Panc1 (cell line): ENCODE measurements around the gene FAM240A. TPM values are rescaled to one million over a fixed set of nuclear protein-coding genes. Genes with fewer than 3 reads are reported as not detected.

ENCODE experiments used
- ATAC-seq: fragments of 200-7000 bp; cut with Tn5 transposase; 2 replicates; pipeline ENCODE4 v1.9.1; 2020; ENCODE audit warnings: mild to moderate bottlenecking, moderate library complexity
- BruUV-seq: library from RNA; stranded (reverse); fragments of 400-500 nt; replicated peaks from 2 replicates; lab custom pipeline; 2021; lab: Mats Ljungman, UMichigan
- CTCF ChIA-PET: fragments of 300-600 bp; sonication (Branson Sonifier 250); formaldehyde crosslinking; loops from one replicate; lab custom pipeline; 2022; ENCODE audit warnings: antibody characterized with exemption; lab: Charles Lee
- POLR2A ChIA-PET: fragments of 300-600 bp; sonication (Branson Sonifier 250); formaldehyde crosslinking; loops from one replicate; lab custom pipeline; 2022; ENCODE audit warnings: antibody characterized with exemption; lab: Charles Lee
- DNase-seq: peaks from one replicate; pipeline ENCODE4 v3.0.0-alpha.2; 2010; ENCODE audit warnings: low read depth, low spot score
- H3K27ac ChIP-seq: 2 replicates; pipeline ENCODE4 v1.5.1; 2011; ENCODE audit warnings: mild to moderate bottlenecking, low read length, inconsistent platforms
- H3K27me3 ChIP-seq: fragments of 200-500 bp; sonication (Bioruptor generic); 2 replicates; pipeline ENCODE4 v1.6.0; 2014; ENCODE audit warnings: low read length, inconsistent platforms; ENCODE audit not compliant: control insufficient read depth, insufficient read depth
- H3K36me3 ChIP-seq: fragments of 200-500 bp; sonication (Bioruptor generic); 2 replicates; pipeline ENCODE4 v1.5.1; 2014; ENCODE audit warnings: inconsistent platforms, mild to moderate bottlenecking, low read length, moderate library complexity; ENCODE audit not compliant: control insufficient read depth, insufficient read depth
- H3K4me1 ChIP-seq: 2 replicates; pipeline ENCODE4 v1.5.1; 2011; ENCODE audit warnings: inconsistent platforms, mild to moderate bottlenecking, low read length, moderate library complexity; ENCODE audit not compliant: control insufficient read depth, insufficient read depth
- H3K4me3 ChIP-seq, 2 experiments: 2 replicates each; pipeline ENCODE4 v1.5.1; 2011 to 2012; ENCODE audit warnings: low read depth in 2 of 2, low read length in 2 of 2, mild to moderate bottlenecking in 2 of 2, inconsistent platforms in 1 of 2, moderate library complexity in 1 of 2
- H3K9me3 ChIP-seq: fragments of 200-500 bp; sonication (Bioruptor generic); 2 replicates; pipeline ENCODE4 v1.5.1; 2014; ENCODE audit warnings: low read depth, mild to moderate bottlenecking, inconsistent platforms, low read length, moderate library complexity; ENCODE audit not compliant: control insufficient read depth, insufficient read depth
- CTCF ChIP-seq: fragments of 450-650 bp; IDR thresholded peaks from 2 replicates; pipeline ENCODE4 v1.5.1; 2017; ENCODE audit warnings: mild to moderate bottlenecking
- POLR2AphosphoS5 ChIP-seq: IDR thresholded peaks from 2 replicates; pipeline ENCODE4 v1.6.1; 2012; ENCODE audit warnings: mild to moderate bottlenecking, low read depth, low read length, moderate library complexity
- REST ChIP-seq, 2 experiments: IDR thresholded peaks; 2 replicates each; pipeline ENCODE4 v1.6.1; 2011 to 2012; ENCODE audit warnings: low read depth in 2 of 2, control low read depth in 1 of 2, low read length in 1 of 2, mild to moderate bottlenecking in 1 of 2, moderate library complexity in 1 of 2; ENCODE audit not compliant: insufficient read depth in 1 of 2
- SIN3A ChIP-seq: IDR thresholded peaks from 2 replicates; pipeline ENCODE4 v1.6.1; 2012; ENCODE audit warnings: low read depth, mild to moderate bottlenecking, low read length, moderate library complexity, borderline replicate concordance; ENCODE audit not compliant: insufficient read depth
- TCF7L2 ChIP-seq: IDR thresholded peaks from 2 replicates; pipeline ENCODE4 v1.6.1; 2011; ENCODE audit warnings: mild to moderate bottlenecking, low read depth, low read length, inconsistent platforms
- in situ Hi-C: cut with HindIII; loops from 2 replicates; pipeline ENCODE4 v1.10.0; 2016; ENCODE audit warnings: low sequenced_read_pairs, low pct_unique_long_range_greater_than_20kb
- intact Hi-C: fragments of 100-400 bp; cut with micrococcal nuclease; formaldehyde crosslinking; loops from one replicate; pipeline ENCODE4 v1.10.0; 2022; ENCODE audit not compliant: unreplicated experiment
- total RNA-seq: library from RNA; stranded (reverse); gene quantifications from one replicate; pipeline ENCODE4 v1.2.1, GENCODE V29; 2021; ENCODE audit not compliant: unreplicated experiment

FAM240A gene
- total RNA-seq, 1 experiment from 2014 or later: not detected

DNA sequence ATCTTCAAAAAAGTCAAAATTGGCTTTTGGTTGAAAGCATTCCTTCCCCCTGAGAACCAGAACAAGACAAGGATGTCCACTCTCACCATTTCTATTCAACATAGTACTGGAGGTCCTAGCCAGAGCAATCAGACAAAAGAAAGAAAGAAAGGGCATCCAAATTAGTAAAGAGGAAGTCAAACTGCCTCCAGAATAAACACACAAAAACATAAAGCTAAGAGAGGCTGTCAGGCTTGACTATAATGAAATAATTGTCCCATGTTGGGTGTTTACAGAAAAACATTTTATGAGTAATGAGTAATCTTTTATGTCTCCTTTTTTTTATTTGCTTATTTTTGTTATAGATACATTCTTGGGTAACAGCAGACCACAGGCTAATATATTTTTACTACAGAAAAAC lies 18.3 kb upstream of the FAM240A start:
- CTCF ChIA-PET: no interaction called here
- Histone ChIP-seq H3K4me3 (no peak overlapping the region), H3K27ac (no peak overlapping the region), H3K4me1 (no peaks in the 10 kb centered on the region), H3K9me3 (no peaks in the 10 kb centered on the region), H3K36me3 (no peaks in the 10 kb centered on the region), H3K27me3 (no peaks in the 10 kb centered on the region)
- intact Hi-C loops: no loop called here
- TF ChIP-seq REST (IDR thresholded peaks at IDR 0.05; ENCODE audit: insufficient read depth in 1 of 2, low read depth in 2 of 2, low read length in 1 of 2) (no peak), POLR2AphosphoS5 (no peak), CTCF (no peak), SIN3A (no peak), TCF7L2 (no peak)
- ATAC-seq (no peak), DNase-seq (no peak)
- no TSS peak for BruUV-seq
- POLR2A ChIA-PET: no interaction called here
- in situ Hi-C loops: no loop called here

- DNase-seq (no peak), ATAC-seq (no peak)
- Histone ChIP-seq H3K36me3 (no peaks in the 10 kb centered on the region), H3K4me3 (no peak overlapping the region), H3K27me3 (no peaks in the 10 kb centered on the region), H3K4me1 (no peaks in the 10 kb centered on the region), H3K27ac (no peak overlapping the region), H3K9me3 (no peaks in the 10 kb centered on the region)
- TF ChIP-seq POLR2AphosphoS5 (no peak), CTCF (no peak), REST (IDR thresholded peaks at IDR 0.05; ENCODE audit: insufficient read depth in 1 of 2, low read depth in 2 of 2, low read length in 1 of 2) (no peak), TCF7L2 (no peak), SIN3A (no peak)
- in situ Hi-C loops (no loop called here), intact Hi-C loops (no loop called here)
- ChIA-PET POLR2A (no interaction called here), CTCF (no interaction called here)
- BruUV-seq: no TSS peak
Measured at GRCh38 chr3:46594723-46595122, 17.6 kb upstream of the FAM240A start.
